Suppressor macrophage treated with lipopolysaccharide for 4 hours (primary cell): ENCODE results near the gene UBE2D4.
"Not testable (repeated sequence)": the region's sequence is repeated elsewhere in the genome, so short reads cannot be mapped to it uniquely, and the experiment has no call there.

Experiments
- DNase-seq: peaks from one replicate; pipeline ENCODE4 v3.0.0-alpha.2; 2020

The UBE2D4 gene

DNA sequence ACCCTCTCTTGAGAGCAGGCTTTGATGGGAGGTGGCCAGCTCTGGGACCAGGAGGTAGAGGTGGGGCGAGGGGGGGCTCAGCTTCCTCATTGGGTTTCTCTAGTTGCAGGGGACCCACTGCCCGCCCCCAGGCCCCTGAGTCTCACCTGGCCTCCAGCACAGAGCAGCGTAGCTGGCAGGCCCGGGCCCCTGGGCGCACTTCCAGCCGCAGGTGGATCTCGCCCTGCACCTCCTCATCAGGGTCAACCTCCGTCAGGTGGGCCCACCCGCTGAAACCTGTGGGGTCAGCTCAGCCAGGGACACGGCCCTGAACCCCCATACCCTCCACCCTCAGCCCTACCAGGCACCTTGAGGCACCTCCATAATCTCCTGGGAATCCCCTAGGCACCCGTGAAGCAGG lies 43.4 kb downstream of the UBE2D4 start:
- not testable (repeated sequence) for DNase-seq

DNA sequence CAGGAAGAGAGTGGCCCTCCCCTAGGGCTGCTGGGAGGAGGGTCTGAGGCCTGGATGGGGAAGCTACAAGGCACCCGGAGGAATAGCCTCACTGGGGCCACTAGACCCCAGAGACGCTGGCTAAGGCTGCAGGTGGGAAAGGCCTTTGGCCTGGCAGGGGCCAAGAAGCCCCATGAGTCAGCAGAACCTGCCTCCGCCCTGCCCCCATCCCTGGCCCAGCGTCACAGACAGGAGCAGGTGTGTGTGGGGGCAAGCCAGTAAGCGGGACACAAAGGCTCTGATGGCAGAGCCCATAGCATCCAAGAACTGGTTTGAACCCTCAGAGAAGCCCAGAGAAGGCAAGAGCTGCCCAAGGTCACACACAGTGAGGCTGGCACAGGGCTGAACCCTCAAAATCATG lies 44.5 kb downstream of the UBE2D4 start:
- not testable (repeated sequence) for DNase-seq

DNA sequence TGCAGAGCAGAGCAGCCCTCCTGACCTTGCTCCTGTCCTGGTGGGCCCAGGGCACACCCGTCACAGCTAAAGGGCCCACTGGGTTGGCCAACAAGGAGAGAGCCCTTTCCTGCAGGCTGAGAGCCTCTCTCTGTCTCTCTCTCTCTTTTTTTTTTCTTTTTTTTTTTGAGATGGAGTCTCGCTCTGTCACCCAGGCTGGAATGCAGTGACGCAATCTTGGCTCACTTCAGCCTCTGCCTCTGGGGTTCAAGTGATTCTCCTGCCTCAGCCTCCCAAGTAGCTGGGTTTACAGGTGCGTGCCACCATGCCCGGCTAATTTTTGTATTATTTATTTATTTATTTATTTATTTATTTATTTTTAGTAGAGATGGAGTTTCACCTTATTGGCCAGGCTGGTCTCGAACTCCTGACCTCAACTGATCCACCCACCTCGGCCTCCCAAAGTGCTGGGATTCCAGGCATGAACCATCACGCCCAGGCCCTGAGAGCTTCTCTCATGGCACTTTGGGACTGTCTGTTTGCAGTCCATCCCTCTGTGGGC lies 47.9 kb downstream of the UBE2D4 start:
- DNase-seq: not testable (repeated sequence)

DNA sequence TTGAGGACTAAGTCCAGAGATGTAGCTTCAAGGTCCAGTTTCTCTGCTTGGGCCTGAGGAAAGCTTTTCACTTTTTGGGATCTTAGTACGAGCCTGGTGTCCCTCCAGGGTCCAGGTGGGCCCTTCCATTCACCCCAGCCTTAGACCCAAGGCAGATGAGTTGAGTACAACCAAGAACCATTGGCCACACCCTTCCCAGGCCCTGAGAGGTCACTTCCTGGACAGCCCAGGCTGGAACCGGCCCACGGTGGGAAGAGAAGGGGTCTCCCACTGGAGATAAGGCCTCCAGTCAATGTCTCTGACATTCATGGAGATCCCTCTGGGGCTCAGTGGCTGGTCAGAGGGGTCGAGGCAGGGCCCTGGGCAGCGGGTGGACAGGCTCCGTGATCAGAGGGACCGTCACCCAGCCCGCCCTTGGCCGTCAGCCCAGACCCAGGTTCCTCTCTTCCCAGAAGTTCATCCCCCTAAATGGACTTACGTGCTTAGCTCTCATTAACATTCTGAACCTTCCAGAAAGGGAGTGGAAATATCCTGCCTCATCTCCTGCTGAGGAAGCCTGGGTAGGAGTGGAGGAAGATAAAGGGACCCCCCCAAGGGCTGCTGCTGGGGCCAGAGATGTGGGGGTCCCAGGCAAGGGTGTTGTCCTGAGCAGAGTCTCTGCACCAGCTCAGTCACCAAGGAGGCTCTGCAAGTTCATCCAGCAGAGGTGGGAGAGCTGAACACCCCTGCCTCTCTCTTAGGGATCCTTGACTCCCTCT lies 48.7 kb downstream of the UBE2D4 start:
- DNase-seq: not testable (repeated sequence)

DNA sequence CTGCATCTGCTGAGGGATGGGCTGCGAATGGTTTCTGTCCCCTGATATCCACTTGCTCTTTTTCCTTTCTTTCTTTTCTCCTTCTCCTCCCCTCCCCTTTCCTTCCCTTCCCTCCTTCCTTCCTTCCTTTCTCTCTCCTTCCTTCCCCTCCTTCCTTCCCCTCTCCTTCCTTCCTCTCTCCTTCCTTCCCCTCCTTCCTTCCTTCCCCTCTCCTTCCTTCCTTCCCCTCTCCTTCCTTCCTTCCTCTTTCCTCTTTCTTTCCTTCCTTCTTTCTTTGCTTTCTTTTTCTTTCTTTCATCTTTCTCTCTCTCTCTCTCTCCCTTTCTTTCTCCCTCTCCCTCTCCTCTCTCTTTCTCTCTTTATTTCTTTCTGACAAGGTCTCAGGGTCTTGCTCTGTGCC lies 51.3 kb downstream of the UBE2D4 start:
- DNase-seq: no peak

DNA sequence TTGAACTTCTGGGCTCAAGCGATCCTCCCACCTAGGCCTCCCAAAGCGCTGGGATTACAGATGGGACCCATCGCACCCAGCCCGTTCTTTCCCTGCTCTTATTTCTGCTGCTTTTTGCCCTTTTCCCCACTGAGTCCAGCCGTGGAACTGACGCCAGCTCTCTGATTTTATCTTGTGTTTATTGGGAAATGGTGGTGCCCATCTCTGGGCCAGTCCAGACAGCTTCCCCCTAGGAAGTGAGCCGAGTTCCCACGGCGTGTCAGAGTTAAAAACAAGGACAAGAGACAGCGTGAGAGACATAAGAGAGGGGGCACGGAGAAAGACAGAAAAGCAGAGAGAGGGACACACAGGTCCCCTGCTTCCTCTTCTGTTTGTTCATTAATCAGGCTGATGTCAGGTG lies 51.9 kb downstream of the UBE2D4 start:
- DNase-seq: not testable (repeated sequence)

DNA sequence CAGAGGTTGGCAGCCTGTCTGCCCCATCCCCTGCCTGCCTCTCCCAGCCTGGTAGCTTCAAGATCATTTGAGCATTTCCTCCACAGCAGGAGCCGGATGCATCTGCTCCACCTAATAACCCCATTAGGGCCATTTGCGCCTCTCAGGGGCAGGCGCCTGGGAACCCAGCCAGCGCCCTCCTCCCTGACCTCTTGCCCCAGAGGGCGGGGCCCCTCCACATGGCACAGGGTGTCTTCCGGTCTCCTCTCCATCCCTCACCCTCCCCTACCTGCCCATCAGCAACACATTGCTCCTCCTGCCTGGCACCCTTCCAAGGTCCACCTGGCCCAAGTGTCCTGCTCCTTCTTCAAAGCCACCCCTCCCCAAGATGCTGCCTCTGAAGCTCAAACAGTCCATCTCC lies 56.6 kb downstream of the UBE2D4 start:
- DNase-seq: not testable (repeated sequence)

DNA sequence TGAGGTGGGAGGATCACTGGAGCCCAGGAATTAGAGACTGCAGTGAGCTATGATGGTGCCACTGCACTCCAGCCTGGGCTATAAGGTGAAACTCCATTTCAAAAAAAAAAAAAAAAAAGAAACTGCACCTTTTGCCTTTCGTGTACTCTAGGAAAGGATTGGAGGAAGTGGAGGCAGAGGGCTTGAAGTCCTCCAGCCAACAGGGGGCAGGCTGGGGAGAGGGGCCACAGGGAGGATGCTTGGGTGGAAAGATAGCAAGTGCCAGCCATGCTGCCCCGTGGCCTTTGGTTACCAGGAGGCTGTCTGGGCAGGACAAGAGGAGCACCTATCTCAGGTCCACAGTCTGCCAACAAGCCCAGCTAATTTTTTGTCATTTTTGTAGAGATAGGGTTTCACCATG lies 57.5 kb downstream of the UBE2D4 start:
- not testable (repeated sequence) for DNase-seq

DNA sequence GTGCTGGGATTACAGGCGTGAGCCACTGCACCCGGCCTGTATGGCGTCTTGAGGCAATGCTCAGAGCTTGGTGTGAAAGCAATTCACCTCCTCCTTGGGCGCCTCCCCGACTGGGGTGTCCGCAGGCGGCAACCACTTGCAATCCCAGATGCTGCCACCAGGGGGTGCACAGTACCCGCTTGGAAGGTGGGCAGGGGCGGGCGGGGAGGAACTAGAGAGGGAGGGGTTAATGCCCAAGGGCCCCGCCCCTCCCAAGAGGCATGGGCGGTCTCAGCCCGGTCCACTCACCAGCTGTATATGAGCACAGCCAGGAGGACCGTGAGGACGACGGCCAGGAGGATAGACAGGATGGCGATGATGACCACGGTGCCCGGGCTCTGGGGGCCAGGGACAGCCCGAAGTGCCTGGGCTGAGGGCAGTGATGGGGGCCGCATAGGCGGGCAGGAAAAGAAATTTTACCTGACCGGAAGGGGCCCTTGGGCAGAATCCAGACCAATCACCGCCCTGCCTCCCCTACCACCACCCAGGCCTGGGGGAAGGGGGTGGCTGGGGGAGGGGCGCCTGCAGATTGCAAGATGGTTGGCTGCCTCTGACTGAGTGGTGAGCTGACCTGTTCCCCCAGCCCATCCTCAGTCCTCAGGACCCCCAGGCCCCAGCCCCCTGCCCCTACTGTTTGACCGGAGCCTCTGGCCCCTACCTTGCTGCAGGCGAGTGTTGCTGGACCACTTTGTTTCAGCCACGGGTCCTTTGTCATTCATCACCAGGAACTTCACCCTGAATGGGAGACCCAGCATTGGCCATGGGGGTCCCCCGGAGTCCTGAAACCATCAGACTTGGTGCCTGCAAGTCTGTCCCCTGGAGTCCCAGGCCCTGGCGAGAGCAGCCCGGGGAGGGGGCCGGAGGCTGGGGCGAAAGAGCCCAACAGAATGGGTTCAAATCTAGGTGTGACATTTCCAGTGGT lies 59.9 kb downstream of the UBE2D4 start:
- DNase-seq: peak; percentile 75

DNA sequence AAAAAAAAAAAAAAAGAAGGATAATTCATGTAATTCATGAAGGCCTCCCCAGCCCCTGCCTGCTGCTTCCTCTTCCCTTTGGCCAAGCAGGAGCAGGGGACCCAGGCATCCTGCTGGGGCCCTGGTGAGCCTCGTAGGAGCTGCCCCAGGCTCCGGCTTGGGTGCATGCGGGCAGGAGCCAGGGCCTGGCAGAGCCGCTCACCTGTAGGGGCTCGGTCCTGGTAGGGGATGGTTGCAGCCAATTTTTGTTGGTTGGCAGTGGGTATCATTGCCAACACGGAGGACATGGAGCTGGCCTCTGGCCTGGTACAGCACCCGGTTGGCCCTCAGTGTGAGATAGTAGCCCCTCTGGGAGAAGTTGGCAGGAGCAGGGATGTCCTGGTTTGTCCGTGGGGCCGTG lies 61.2 kb downstream of the UBE2D4 start:
- not testable (repeated sequence) for DNase-seq

DNA sequence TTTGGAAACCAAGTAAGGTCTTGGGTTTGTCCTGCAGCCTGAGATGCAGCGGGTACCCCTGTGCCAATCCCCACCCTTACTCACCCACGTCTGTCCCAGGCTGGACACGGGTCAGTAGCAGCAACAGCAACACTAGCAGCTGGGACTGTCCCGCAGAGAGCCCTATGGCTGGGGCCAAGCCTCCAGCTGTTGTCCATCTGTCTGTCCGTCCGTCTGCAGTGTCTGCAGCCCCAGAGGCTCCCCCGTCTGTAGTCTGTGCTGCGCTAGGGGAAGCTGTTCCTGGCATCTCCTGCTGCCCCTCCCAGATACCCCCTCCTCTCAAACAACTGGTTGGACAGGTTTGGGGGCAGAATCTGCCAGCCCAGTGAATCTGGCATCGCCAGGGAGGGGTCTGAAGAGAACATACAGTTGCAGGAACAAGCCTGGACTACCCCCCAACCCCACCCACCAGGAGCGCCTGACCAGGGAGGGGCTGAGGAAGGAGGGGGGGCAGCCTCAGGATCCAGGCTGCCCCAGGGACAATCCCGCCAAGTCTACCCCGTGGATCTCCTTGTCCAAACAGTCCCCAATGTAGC lies 63.9 kb downstream of the UBE2D4 start:
- not testable (repeated sequence) for DNase-seq

DNA sequence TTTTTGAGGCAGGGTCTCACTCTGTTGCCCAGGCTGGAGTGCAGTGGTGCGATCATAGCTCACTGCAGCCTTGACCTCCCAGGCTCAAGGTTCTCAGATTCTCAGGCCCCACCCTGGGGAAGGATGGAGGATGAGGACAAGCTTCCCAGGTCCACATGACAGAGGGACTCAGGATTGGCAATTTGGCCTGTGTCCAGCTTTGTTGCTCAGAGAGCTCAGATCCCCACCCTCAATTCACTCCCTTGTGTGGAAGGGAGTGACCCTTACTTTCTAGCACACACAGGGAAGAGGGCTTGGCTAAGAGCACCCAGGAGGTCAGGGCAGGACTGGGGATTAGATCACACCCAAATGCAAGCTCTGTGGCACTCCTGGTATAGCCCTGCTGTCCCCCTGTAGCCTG lies 64.6 kb downstream of the UBE2D4 start:
- not testable (repeated sequence) for DNase-seq

DNA sequence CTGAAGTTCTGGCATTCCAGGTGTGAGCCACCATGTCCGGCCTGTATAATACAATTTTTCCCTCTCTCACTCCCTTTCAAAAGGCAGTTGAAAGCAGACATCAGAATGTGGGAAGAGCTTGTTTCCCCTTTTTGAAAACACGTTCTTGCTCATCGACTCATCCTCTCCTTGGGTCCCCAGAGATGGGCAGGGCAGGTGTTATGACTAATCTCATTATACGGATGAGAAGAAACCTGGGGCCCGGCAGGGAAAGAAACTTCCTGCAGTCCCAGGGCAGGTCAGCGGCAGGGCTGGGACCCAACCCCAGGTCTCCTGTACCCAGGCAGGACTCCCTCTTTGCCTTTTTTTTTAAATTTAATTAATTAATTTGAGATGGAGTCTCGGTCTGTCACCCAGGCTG lies 66.7 kb downstream of the UBE2D4 start:
- DNase-seq: not testable (repeated sequence)

DNA sequence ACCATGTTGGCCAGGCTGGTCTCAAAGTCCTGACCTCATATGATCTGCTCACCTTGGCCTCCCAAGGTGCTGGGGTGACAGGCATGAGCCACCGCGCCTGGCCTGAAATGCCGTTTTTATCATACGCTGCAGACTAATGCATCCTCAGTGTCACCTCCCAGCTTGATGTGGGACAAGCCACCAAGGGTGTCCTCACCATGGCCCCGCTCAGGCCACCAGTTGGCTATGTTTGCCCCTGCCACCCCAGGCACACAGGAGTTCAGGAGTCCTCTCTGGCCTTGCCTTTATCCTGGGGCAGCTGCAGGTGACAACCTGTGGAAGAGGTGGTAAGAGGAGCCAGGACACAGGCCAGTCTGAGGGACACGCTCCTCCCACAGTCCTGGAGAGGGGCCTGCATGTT lies 68.4 kb downstream of the UBE2D4 start:
- not testable (repeated sequence) for DNase-seq

DNA sequence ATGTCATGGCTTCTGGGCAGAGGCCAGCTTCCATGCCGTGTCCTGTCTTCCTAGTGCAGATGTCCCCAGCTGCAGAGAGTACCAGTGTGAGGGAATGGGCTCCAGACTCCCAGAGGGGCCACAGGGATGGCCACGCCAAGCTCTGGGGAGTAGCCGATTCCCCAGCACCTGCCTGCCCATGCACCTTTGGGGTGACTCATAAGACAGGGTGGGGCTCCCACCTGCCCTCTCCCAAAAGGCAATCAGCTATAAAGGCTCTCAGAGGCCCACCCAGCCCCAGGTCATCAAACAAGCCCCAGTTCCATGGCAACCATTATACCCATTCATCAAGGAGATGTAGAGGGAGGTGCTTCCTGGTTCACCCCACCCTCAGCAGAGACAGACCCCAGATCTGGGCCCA lies 71.3 kb downstream of the UBE2D4 start, which contains the start of gene SPDYE1:
Gene SPDYE1, plus strand, starts transcription at position 366 of the 400 bp plus-strand sequence. CDS start 2,053 bp downstream, outside the sequence.
- DNase-seq: not testable (repeated sequence)
